Measurements from ENCODE around the gene PPP6C.

DNA sequence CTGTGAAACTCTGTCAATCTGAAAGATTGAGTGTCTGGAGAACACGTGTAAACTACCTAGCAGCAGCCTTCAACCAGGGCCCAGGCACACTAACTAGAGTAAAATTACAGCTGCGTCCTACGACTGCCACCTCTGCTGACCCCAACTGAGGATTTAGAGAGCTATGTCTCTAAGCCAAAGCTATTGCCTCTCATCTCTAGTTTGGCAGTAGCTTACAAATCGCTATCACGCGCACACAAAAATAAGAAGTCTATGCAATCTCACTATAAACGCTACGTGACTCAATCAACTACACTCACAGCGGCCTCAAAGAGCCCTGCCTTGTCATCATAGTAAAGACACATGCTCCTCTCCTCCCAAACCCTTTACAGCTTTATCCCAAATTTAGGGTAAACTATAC lies 8.7 kb downstream of the PPP6C start:
- TF ChIP-seq CREM (IDR thresholded peaks at IDR 0.05) (no peak), CREM (CRISPR knock-in tag; IDR thresholded peaks at IDR 0.05) (no peak), POLR2AphosphoS2 (IDR thresholded peaks at IDR 0.05; ENCODE audit: low read depth, low read length) (no peak), HNRNPK (IDR thresholded peaks at IDR 0.05; ENCODE audit: low read depth, low read length, poor library complexity, severe bottlenecking) (no peak), ZNF660 (CRISPR knock-in tag; IDR thresholded peaks at IDR 0.05; ENCODE audit: borderline replicate concordance, low read depth) (no peak), MYNN (CRISPR knock-in tag; IDR thresholded peaks at IDR 0.05; ENCODE audit: low read depth) (no peak), AGO1 (IDR thresholded peaks at IDR 0.05; ENCODE audit: low read depth, low read length, poor library complexity, severe bottlenecking) (no peak), GABPA (IDR thresholded peaks at IDR 0.05; ENCODE audit: low read depth, low read length) (no peak), GABPA (CRISPR knock-in tag; IDR thresholded peaks at IDR 0.05; ENCODE audit: low read depth) (no peak), KDM1A (CRISPR knock-in tag; IDR thresholded peaks at IDR 0.05) (no peak), FOXP1 (IDR thresholded peaks at IDR 0.05) (no peak), FOXP1 (CRISPR knock-in tag; IDR thresholded peaks at IDR 0.05) (no peak)
- TF ChIP-seq, protein P1, sequence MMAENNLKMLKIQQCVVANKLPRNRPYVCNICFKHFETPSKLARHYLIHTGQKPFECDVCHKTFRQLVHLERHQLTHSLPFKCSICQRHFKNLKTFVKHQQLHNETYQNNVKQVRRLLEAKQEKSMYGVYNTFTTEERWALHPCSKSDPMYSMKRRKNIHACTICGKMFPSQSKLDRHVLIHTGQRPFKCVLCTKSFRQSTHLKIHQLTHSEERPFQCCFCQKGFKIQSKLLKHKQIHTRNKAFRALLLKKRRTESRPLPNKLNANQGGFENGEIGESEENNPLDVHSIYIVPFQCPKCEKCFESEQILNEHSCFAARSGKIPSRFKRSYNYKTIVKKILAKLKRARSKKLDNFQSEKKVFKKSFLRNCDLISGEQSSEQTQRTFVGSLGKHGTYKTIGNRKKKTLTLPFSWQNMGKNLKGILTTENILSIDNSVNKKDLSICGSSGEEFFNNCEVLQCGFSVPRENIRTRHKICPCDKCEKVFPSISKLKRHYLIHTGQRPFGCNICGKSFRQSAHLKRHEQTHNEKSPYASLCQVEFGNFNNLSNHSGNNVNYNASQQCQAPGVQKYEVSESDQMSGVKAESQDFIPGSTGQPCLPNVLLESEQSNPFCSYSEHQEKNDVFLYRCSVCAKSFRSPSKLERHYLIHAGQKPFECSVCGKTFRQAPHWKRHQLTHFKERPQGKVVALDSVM (CRISPR knock-in tag; IDR thresholded peaks at IDR 0.05): no peak
- TF ChIP-seq, protein P2, sequence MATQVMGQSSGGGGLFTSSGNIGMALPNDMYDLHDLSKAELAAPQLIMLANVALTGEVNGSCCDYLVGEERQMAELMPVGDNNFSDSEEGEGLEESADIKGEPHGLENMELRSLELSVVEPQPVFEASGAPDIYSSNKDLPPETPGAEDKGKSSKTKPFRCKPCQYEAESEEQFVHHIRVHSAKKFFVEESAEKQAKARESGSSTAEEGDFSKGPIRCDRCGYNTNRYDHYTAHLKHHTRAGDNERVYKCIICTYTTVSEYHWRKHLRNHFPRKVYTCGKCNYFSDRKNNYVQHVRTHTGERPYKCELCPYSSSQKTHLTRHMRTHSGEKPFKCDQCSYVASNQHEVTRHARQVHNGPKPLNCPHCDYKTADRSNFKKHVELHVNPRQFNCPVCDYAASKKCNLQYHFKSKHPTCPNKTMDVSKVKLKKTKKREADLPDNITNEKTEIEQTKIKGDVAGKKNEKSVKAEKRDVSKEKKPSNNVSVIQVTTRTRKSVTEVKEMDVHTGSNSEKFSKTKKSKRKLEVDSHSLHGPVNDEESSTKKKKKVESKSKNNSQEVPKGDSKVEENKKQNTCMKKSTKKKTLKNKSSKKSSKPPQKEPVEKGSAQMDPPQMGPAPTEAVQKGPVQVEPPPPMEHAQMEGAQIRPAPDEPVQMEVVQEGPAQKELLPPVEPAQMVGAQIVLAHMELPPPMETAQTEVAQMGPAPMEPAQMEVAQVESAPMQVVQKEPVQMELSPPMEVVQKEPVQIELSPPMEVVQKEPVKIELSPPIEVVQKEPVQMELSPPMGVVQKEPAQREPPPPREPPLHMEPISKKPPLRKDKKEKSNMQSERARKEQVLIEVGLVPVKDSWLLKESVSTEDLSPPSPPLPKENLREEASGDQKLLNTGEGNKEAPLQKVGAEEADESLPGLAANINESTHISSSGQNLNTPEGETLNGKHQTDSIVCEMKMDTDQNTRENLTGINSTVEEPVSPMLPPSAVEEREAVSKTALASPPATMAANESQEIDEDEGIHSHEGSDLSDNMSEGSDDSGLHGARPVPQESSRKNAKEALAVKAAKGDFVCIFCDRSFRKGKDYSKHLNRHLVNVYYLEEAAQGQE (IDR thresholded peaks at IDR 0.05; ENCODE audit: borderline replicate concordance in 1 of 2, low read depth in 1 of 2, low read length in 2 of 2): no peak
- TF ChIP-seq, protein P3, sequence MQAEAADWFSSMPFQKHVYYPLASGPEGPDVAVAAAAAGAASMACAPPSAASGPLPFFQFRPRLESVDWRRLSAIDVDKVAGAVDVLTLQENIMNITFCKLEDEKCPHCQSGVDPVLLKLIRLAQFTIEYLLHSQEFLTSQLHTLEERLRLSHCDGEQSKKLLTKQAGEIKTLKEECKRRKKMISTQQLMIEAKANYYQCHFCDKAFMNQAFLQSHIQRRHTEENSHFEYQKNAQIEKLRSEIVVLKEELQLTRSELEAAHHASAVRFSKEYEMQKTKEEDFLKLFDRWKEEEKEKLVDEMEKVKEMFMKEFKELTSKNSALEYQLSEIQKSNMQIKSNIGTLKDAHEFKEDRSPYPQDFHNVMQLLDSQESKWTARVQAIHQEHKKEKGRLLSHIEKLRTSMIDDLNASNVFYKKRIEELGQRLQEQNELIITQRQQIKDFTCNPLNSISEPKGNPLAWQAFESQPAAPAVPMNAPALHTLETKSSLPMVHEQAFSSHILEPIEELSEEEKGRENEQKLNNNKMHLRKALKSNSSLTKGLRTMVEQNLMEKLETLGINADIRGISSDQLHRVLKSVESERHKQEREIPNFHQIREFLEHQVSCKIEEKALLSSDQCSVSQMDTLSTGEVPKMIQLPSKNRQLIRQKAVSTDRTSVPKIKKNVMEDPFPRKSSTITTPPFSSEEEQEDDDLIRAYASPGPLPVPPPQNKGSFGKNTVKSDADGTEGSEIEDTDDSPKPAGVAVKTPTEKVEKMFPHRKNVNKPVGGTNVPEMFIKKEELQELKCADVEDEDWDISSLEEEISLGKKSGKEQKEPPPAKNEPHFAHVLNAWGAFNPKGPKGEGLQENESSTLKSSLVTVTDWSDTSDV (CRISPR knock-in tag; IDR thresholded peaks at IDR 0.05): no peak
- TF ChIP-seq, protein P4, sequence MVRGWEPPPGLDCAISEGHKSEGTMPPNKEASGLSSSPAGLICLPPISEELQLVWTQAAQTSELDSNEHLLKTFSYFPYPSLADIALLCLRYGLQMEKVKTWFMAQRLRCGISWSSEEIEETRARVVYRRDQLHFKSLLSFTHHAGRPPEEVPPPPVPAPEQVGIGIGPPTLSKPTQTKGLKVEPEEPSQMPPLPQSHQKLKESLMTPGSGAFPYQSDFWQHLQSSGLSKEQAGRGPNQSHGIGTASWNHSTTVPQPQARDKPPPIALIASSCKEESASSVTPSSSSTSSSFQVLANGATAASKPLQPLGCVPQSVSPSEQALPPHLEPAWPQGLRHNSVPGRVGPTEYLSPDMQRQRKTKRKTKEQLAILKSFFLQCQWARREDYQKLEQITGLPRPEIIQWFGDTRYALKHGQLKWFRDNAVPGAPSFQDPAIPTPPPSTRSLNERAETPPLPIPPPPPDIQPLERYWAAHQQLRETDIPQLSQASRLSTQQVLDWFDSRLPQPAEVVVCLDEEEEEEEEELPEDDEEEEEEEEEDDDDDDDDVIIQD (CRISPR knock-in tag; IDR thresholded peaks at IDR 0.05; ENCODE audit: low read depth): no peak
- TF ChIP-seq, protein P5, sequence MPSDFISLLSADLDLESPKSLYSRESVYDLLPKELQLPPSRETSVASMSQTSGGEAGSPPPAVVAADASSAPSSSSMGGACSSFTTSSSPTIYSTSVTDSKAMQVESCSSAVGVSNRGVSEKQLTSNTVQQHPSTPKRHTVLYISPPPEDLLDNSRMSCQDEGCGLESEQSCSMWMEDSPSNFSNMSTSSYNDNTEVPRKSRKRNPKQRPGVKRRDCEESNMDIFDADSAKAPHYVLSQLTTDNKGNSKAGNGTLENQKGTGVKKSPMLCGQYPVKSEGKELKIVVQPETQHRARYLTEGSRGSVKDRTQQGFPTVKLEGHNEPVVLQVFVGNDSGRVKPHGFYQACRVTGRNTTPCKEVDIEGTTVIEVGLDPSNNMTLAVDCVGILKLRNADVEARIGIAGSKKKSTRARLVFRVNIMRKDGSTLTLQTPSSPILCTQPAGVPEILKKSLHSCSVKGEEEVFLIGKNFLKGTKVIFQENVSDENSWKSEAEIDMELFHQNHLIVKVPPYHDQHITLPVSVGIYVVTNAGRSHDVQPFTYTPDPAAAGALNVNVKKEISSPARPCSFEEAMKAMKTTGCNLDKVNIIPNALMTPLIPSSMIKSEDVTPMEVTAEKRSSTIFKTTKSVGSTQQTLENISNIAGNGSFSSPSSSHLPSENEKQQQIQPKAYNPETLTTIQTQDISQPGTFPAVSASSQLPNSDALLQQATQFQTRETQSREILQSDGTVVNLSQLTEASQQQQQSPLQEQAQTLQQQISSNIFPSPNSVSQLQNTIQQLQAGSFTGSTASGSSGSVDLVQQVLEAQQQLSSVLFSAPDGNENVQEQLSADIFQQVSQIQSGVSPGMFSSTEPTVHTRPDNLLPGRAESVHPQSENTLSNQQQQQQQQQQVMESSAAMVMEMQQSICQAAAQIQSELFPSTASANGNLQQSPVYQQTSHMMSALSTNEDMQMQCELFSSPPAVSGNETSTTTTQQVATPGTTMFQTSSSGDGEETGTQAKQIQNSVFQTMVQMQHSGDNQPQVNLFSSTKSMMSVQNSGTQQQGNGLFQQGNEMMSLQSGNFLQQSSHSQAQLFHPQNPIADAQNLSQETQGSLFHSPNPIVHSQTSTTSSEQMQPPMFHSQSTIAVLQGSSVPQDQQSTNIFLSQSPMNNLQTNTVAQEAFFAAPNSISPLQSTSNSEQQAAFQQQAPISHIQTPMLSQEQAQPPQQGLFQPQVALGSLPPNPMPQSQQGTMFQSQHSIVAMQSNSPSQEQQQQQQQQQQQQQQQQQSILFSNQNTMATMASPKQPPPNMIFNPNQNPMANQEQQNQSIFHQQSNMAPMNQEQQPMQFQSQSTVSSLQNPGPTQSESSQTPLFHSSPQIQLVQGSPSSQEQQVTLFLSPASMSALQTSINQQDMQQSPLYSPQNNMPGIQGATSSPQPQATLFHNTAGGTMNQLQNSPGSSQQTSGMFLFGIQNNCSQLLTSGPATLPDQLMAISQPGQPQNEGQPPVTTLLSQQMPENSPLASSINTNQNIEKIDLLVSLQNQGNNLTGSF (CRISPR knock-in tag; IDR thresholded peaks at IDR 0.05): no peak
